ENCODE measurements around the gene FGFR2.

FGFR2 gene

DNA sequence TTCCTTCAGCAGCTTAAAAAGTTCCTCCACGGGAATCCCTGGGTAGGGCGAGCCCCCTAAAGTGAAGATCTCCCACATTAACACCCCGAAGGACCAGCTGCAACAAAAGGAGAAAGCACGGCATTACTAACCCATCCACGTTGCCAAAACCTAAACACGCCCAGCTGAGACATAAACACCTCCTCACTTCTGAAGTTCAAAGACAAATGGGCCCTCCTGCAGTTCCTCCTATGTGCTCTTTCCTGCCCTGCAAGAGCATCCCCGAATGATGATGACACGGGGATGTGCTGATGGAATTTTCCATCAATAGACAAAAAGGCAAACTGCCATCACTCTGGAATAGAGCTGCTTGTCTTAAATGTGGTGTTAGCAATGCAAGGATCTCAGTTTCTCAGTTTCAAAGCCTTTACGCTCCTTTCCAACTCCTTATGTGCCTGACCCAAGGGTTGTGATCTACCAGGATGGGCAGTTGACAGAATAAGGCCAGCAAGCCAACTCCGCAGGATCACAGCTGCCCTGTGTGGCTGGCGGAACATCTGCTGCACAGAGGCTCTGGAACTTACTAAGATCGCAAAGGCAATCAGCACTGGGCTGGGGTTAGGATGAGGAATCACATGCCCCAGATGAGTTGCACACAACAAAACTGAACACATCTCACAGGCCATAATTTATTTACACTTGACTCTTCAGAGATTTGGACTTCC, 112.7 kb downstream of the FGFR2 start:
- Histone ChIP-seq H4K8ac (ENCODE audit: low read depth, low read length) (no peak overlapping the region), H2BK5ac (ENCODE audit: low read length) (no peak overlapping the region), H3K4me1 (ENCODE audit: control insufficient read depth, low read depth, low read length) (peaks cover 4% of the 10 kb centered on the region), H3K4me2 (ENCODE audit: low read length) (no peak overlapping the region), H3K4me3 (ENCODE audit: low read length) (no peak overlapping the region), H2BK120ac (ENCODE audit: low read depth, low read length) (no peak overlapping the region), H3K79me1 (ENCODE audit: low read length) (no peaks in the 10 kb centered on the region), H3K18ac (ENCODE audit: low read length) (no peak overlapping the region), H3K27ac (ENCODE audit: low read depth, low read length) (no peak overlapping the region), H3K27me3 (ENCODE audit: insufficient read depth, low read length, poor library complexity) (no peaks in the 10 kb centered on the region), H3K36me3 (ENCODE audit: control insufficient read depth, insufficient read depth, low read length) (no peaks in the 10 kb centered on the region), H3K56ac (ENCODE audit: low read length) (no peak overlapping the region), H3K9ac (ENCODE audit: low read length) (no peak overlapping the region), H3K4ac (ENCODE audit: low read depth, low read length) (no peak overlapping the region), H2AK5ac (ENCODE audit: low read length) (no peak overlapping the region), H2BK15ac (replicated peaks; ENCODE audit: low read depth) (no peak overlapping the region), H3K23ac (ENCODE audit: low read length) (no peak overlapping the region), H3K79me2 (ENCODE audit: control insufficient read depth, insufficient read depth, low read length) (no peaks in the 10 kb centered on the region), H4K5ac (ENCODE audit: low read length) (no peak overlapping the region)
- no CpG with 5 or more reads among the region's 12 CpGs for WGBS (ENCODE audit: extremely low coverage, insufficient coverage, low lambda C conversion rate)
- DNase-seq = peak; percentile 57

DNA sequence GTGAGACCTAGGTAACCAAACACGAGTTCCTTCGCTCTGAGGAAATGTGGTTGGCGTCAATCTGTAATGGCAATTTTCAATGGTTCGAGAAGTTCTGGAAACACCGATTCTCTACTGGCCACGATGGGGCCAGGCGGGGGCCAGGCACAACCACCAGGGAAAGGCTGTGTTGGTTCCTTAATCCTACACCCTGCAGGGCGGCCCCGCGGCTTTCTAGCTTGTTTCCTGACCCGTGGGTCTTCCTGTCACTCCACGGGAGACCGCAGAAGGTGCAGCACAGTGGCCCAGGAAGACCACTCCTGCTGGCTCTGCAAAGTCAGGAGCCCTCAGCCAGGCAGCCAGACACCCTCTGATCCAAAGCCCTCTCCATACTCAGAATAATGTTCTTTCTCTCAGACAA, 113.4 kb downstream of the FGFR2 start:
- WGBS (ENCODE audit: extremely low coverage, insufficient coverage, low lambda C conversion rate) = no CpG with 5 or more reads among the region's 13 CpGs
- H3K79me1 ChIP-seq (ENCODE audit: low read length) = no peaks in the 10 kb centered on the region
- H3K4me1 ChIP-seq (ENCODE audit: control insufficient read depth, low read depth, low read length) = peaks cover 4% of the 10 kb centered on the region

DNA sequence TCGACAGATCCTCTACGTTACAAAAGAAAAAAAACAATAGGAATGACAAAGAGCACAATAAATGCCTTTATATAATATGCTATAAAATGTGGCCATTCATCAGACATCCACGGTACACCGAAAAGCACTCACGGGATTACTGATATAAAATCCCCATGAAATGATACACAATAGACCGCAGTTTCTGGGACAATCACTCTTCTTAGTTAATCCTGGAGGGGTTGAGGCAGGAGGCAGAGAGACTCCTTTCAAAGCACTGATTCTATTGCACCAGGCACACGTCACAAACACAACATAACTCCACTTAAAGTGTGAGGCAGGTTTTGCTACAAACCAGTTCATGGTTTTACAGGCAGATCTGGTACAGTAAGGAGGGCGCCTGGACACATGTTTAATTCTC, 113.8 kb downstream of the FGFR2 start:
- Histone ChIP-seq H3K27ac (ENCODE audit: low read depth, low read length) (no peak overlapping the region), H3K79me2 (ENCODE audit: control insufficient read depth, insufficient read depth, low read length) (no peaks in the 10 kb centered on the region), H3K4me2 (ENCODE audit: low read length) (no peak overlapping the region), H4K5ac (ENCODE audit: low read length) (no peak overlapping the region), H2AK5ac (ENCODE audit: low read length) (no peak overlapping the region), H3K79me1 (ENCODE audit: low read length) (no peaks in the 10 kb centered on the region), H3K36me3 (ENCODE audit: control insufficient read depth, insufficient read depth, low read length) (no peaks in the 10 kb centered on the region), H3K23ac (ENCODE audit: low read length) (no peak overlapping the region), H3K27me3 (ENCODE audit: insufficient read depth, low read length, poor library complexity) (no peaks in the 10 kb centered on the region), H3K4me3 (ENCODE audit: low read length) (no peak overlapping the region), H4K8ac (ENCODE audit: low read depth, low read length) (no peak overlapping the region), H2BK5ac (ENCODE audit: low read length) (no peak overlapping the region), H3K18ac (ENCODE audit: low read length) (no peak overlapping the region), H3K56ac (ENCODE audit: low read length) (peak overlapping the region; percentile 17), H3K9ac (ENCODE audit: low read length) (no peak overlapping the region), H3K4me1 (ENCODE audit: control insufficient read depth, low read depth, low read length) (peaks cover 4% of the 10 kb centered on the region), H2BK120ac (ENCODE audit: low read depth, low read length) (no peak overlapping the region), H2BK15ac (replicated peaks; ENCODE audit: low read depth) (no peak overlapping the region), H3K4ac (ENCODE audit: low read depth, low read length) (no peak overlapping the region)
- no CpG with 5 or more reads among the region's 8 CpGs for WGBS (ENCODE audit: extremely low coverage, insufficient coverage, low lambda C conversion rate)
- DNase-seq = no peak

More for the DNA sequence above, 113.4 kb downstream of the FGFR2 start:
- Histone ChIP-seq H3K9ac (ENCODE audit: low read length) (no peak overlapping the region), H3K4me2 (ENCODE audit: low read length) (no peak overlapping the region), H3K36me3 (ENCODE audit: control insufficient read depth, insufficient read depth, low read length) (no peaks in the 10 kb centered on the region), H3K27me3 (ENCODE audit: insufficient read depth, low read length, poor library complexity) (no peaks in the 10 kb centered on the region), H2BK5ac (ENCODE audit: low read length) (no peak overlapping the region), H3K23ac (ENCODE audit: low read length) (no peak overlapping the region), H3K56ac (ENCODE audit: low read length) (peak overlapping the region; percentile 17), H3K27ac (ENCODE audit: low read depth, low read length) (no peak overlapping the region), H3K79me2 (ENCODE audit: control insufficient read depth, insufficient read depth, low read length) (no peaks in the 10 kb centered on the region), H4K8ac (ENCODE audit: low read depth, low read length) (no peak overlapping the region), H3K4ac (ENCODE audit: low read depth, low read length) (no peak overlapping the region), H2BK15ac (replicated peaks; ENCODE audit: low read depth) (no peak overlapping the region), H2AK5ac (ENCODE audit: low read length) (no peak overlapping the region), H3K18ac (ENCODE audit: low read length) (no peak overlapping the region), H4K5ac (ENCODE audit: low read length) (no peak overlapping the region), H2BK120ac (ENCODE audit: low read depth, low read length) (no peak overlapping the region), H3K4me3 (ENCODE audit: low read length) (no peak overlapping the region)
- DNase-seq = no peak

DNA sequence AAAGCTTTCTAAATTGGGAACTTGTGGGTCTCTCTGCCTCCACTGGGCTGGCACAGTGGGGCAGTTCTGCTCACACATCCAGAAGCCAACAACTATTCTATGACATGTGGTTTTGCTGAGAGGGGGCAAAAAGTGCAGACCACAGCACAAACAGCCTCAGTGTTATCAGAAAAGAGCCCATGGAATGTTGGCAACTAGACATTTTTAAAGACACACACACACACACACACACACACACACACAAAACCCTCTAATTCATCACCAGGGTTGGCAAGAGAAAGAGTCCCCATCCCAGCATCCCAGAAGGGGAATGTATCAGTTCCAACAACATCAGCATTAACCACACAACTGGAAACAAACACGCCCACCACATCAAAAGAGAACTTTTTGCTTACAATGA, 117.1 kb downstream of the FGFR2 start:
- no peak overlapping the region for H3K23ac ChIP-seq (ENCODE audit: low read length)
- H2AK5ac ChIP-seq (ENCODE audit: low read length) = no peak overlapping the region
- H3K4me1 ChIP-seq (ENCODE audit: control insufficient read depth, low read depth, low read length) = peaks cover 4% of the 10 kb centered on the region
- no peaks in the 10 kb centered on the region for H3K79me2 ChIP-seq (ENCODE audit: control insufficient read depth, insufficient read depth, low read length)
- no peak overlapping the region for H2BK5ac ChIP-seq (ENCODE audit: low read length)
- no peaks in the 10 kb centered on the region for H3K36me3 ChIP-seq (ENCODE audit: control insufficient read depth, insufficient read depth, low read length)
- H3K4ac ChIP-seq (ENCODE audit: low read depth, low read length) = no peak overlapping the region
- no peak overlapping the region for H3K4me3 ChIP-seq (ENCODE audit: low read length)
- no peak overlapping the region for H2BK120ac ChIP-seq (ENCODE audit: low read depth, low read length)
- H4K5ac ChIP-seq (ENCODE audit: low read length) = no peak overlapping the region
- no peak overlapping the region for H3K9ac ChIP-seq (ENCODE audit: low read length)
- no peaks in the 10 kb centered on the region for H3K27me3 ChIP-seq (ENCODE audit: insufficient read depth, low read length, poor library complexity)
- H3K18ac ChIP-seq (ENCODE audit: low read length) = no peak overlapping the region
- no CpG with 5 or more reads among the region's 1 CpG for WGBS (ENCODE audit: extremely low coverage, insufficient coverage, low lambda C conversion rate)
- DNase-seq = no peak
- no peak overlapping the region for H2BK15ac ChIP-seq (replicated peaks; ENCODE audit: low read depth)
- no peak overlapping the region for H3K4me2 ChIP-seq (ENCODE audit: low read length)
- H3K79me1 ChIP-seq (ENCODE audit: low read length) = no peaks in the 10 kb centered on the region
- no peak overlapping the region for H3K56ac ChIP-seq (ENCODE audit: low read length)
- H4K8ac ChIP-seq (ENCODE audit: low read depth, low read length) = no peak overlapping the region
- no peak overlapping the region for H3K27ac ChIP-seq (ENCODE audit: low read depth, low read length)

GRCh38 chr10:121478556-121478955, 119.7 kb downstream of the FGFR2 start:
- H3K27me3 ChIP-seq (ENCODE audit: insufficient read depth, low read length, poor library complexity) = no peaks in the 10 kb centered on the region
- H3K23ac ChIP-seq (ENCODE audit: low read length) = no peak overlapping the region
- H3K4ac ChIP-seq (ENCODE audit: low read depth, low read length) = no peak overlapping the region
- no peaks in the 10 kb centered on the region for H3K36me3 ChIP-seq (ENCODE audit: control insufficient read depth, insufficient read depth, low read length)
- no peak overlapping the region for H2BK5ac ChIP-seq (ENCODE audit: low read length)
- H2BK15ac ChIP-seq (replicated peaks; ENCODE audit: low read depth) = no peak overlapping the region
- no peak overlapping the region for H3K56ac ChIP-seq (ENCODE audit: low read length)
- no CpG with 5 or more reads among the region's 7 CpGs for WGBS (ENCODE audit: extremely low coverage, insufficient coverage, low lambda C conversion rate)
- no peak overlapping the region for H4K8ac ChIP-seq (ENCODE audit: low read depth, low read length)
- H3K4me1 ChIP-seq (ENCODE audit: control insufficient read depth, low read depth, low read length) = no peaks in the 10 kb centered on the region
- H3K27ac ChIP-seq (ENCODE audit: low read depth, low read length) = no peak overlapping the region
- H3K18ac ChIP-seq (ENCODE audit: low read length) = no peak overlapping the region
- DNase-seq = no peak
- no peak overlapping the region for H3K4me3 ChIP-seq (ENCODE audit: low read length)
- H4K5ac ChIP-seq (ENCODE audit: low read length) = no peak overlapping the region
- no peak overlapping the region for H3K4me2 ChIP-seq (ENCODE audit: low read length)
- no peak overlapping the region for H2BK120ac ChIP-seq (ENCODE audit: low read depth, low read length)
- no peaks in the 10 kb centered on the region for H3K79me1 ChIP-seq (ENCODE audit: low read length)
- H3K79me2 ChIP-seq (ENCODE audit: control insufficient read depth, insufficient read depth, low read length) = no peaks in the 10 kb centered on the region
- H2AK5ac ChIP-seq (ENCODE audit: low read length) = no peak overlapping the region
- no peak overlapping the region for H3K9ac ChIP-seq (ENCODE audit: low read length)

All from mesendoderm (in vitro differentiated cells).